ENCODE data around the gene SLC46A3. TPM values are rescaled to one million over a fixed set of nuclear protein-coding genes. Genes with fewer than 3 reads are reported as not detected.

Gene SLC46A3
- total RNA-seq, 1 donor from 2014 or later, result 3.5 TPM

DNA sequence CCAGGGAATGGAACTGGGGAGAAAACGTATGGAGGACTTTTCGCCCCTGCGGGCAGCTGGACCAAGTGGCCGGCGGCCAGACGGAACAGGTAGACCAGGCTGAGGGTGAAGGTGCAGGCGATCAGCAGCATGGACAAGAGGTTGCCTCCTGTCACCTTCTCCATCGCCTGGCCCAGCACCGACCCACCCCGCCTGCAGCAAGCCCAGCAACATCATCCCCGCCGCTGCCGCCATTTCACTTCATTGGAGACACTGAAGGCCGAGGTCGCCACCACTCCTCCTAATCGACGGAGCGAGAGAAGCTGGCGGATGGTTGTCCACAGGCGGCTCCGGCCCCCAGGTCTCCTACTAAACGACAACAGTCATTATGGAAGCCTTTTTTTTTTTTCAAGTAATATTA, 5.0 kb upstream of the SLC46A3 start:
- no peak for DNase-seq (ENCODE audit: low spot score, unreplicated experiment)
- Mint-ChIP-seq H3K36me3 (ENCODE audit: insufficient read depth) (no peaks in the 10 kb centered on the region), H3K27ac (no peak overlapping the region), H3K27me3 (peaks cover 25% of the 10 kb centered on the region), H3K9me3 (ENCODE audit: low read depth) (peaks cover 3% of the 10 kb centered on the region), H3K4me3 (ENCODE audit: low read depth) (no peak overlapping the region), H3K4me1 (ENCODE audit: low read depth) (peaks cover 7% of the 10 kb centered on the region)
- no peak for TF ChIP-seq CTCF (IDR thresholded peaks at IDR 0.05; ENCODE audit: unreplicated experiment)

- H3K4me3 Mint-ChIP-seq (ENCODE audit: low read depth), result peak overlapping the region; percentile 78
- H3K27ac Mint-ChIP-seq, result peak overlapping the region; percentile 92
- H3K9me3 Mint-ChIP-seq (ENCODE audit: low read depth), result peaks cover 3% of the 10 kb centered on the region
- no peaks in the 10 kb centered on the region for H3K36me3 Mint-ChIP-seq (ENCODE audit: insufficient read depth)
- peaks cover 28% of the 10 kb centered on the region for H3K4me1 Mint-ChIP-seq (ENCODE audit: low read depth)
- H3K27me3 Mint-ChIP-seq, result peaks cover 29% of the 10 kb centered on the region
- TF ChIP-seq CTCF (IDR thresholded peaks at IDR 0.05; ENCODE audit: unreplicated experiment), result no peak
- DNase-seq (ENCODE audit: low spot score, unreplicated experiment), result no peak
Measured at GRCh38 chr13:28719227-28720055, 671 bp upstream of the SLC46A3 start.

GRCh38 chr13:28718196-28718542, 601 bp downstream of the SLC46A3 start:
- no peak for TF ChIP-seq CTCF (IDR thresholded peaks at IDR 0.05; ENCODE audit: unreplicated experiment)

GRCh38 chr13:28717170-28717569, 1.6 kb downstream of the SLC46A3 start:
- Mint-ChIP-seq H3K27ac (no peak overlapping the region), H3K27me3 (peaks cover 36% of the 10 kb centered on the region), H3K4me3 (ENCODE audit: low read depth) (peak overlapping the region; percentile 55), H3K4me1 (ENCODE audit: low read depth) (peaks cover 28% of the 10 kb centered on the region), H3K36me3 (ENCODE audit: insufficient read depth) (peaks cover 1% of the 10 kb centered on the region), H3K9me3 (ENCODE audit: low read depth) (no peaks in the 10 kb centered on the region)
- no peak for DNase-seq (ENCODE audit: low spot score, unreplicated experiment)
- no peak for TF ChIP-seq CTCF (IDR thresholded peaks at IDR 0.05; ENCODE audit: unreplicated experiment)

More at GRCh38 chr13:28718196-28718542, 601 bp downstream of the SLC46A3 start:
- peaks cover 28% of the 10 kb centered on the region for H3K4me1 Mint-ChIP-seq (ENCODE audit: low read depth)
- no peaks in the 10 kb centered on the region for H3K9me3 Mint-ChIP-seq (ENCODE audit: low read depth)
- H3K4me3 Mint-ChIP-seq (ENCODE audit: low read depth), result peak overlapping the region; percentile 78
- H3K27me3 Mint-ChIP-seq, result peaks cover 33% of the 10 kb centered on the region
- H3K36me3 Mint-ChIP-seq (ENCODE audit: insufficient read depth), result peaks cover 1% of the 10 kb centered on the region
- H3K27ac Mint-ChIP-seq, result peak overlapping the region; percentile 77
- DNase-seq (ENCODE audit: low spot score, unreplicated experiment), result no peak

DNA sequence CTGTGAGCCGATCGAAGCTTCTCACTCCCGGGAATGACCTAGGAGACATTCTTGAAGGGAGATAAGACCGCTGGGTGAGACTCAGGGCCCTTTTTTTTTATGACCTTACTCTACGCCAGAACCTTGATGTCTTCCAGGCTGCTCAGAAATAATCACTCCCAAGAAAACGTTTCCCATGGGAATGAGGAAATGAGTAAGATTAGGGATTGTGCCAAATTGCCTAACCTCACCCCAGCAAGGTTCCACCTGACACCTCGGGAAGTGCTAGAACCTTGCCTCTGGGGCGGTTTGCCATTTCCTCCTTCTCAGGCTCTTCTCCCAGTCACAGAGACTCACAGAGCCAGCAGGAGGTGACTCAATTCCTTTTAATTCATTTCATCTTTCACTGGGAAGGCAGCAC, 2.3 kb downstream of the SLC46A3 start:
- TF ChIP-seq CTCF (IDR thresholded peaks at IDR 0.05; ENCODE audit: unreplicated experiment), result no peak
- Mint-ChIP-seq H3K4me3 (ENCODE audit: low read depth) (peak overlapping the region; percentile 55), H3K27ac (peak overlapping the region; percentile 89), H3K27me3 (peaks cover 30% of the 10 kb centered on the region), H3K4me1 (ENCODE audit: low read depth) (peaks cover 28% of the 10 kb centered on the region), H3K9me3 (ENCODE audit: low read depth) (no peaks in the 10 kb centered on the region), H3K36me3 (ENCODE audit: insufficient read depth) (peaks cover 1% of the 10 kb centered on the region)
- no peak for DNase-seq (ENCODE audit: low spot score, unreplicated experiment)

Data from progenitor cell of endocrine pancreas (in vitro differentiated cells).